GM18502 (cell line): ENCODE measurements around the gene TCEAL8.
"Not testable (repeated sequence)": the region's sequence is repeated elsewhere in the genome, so short reads cannot be mapped to it uniquely, and the experiment has no call there.

Experiments
- ATAC-seq: cut with Tn5 transposase; IDR thresholded peaks from one replicate; pipeline ENCODE4 v1.9.1; 2021; ENCODE audit warnings: mild to moderate bottlenecking; ENCODE audit not compliant: unreplicated experiment, poor library complexity

TCEAL8 gene, protein sequence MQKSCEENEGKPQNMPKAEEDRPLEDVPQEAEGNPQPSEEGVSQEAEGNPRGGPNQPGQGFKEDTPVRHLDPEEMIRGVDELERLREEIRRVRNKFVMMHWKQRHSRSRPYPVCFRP

GRCh38 chrX:103254921-103255493 lies at the start of gene TCEAL8:
Gene TCEAL8 (minus strand): TSS chrX:103255155. CDS start chrX:103253979, 1,176 bp downstream.
- peak; percentile 95 for ATAC-seq

- ATAC-seq, result no peak
Observed at GRCh38 chrX:103304705-103305104, 49.8 kb upstream of the TCEAL8 start.

GRCh38 chrX:103293118-103293517 lies 38.2 kb upstream of the TCEAL8 start:
- no peak for ATAC-seq

DNA sequence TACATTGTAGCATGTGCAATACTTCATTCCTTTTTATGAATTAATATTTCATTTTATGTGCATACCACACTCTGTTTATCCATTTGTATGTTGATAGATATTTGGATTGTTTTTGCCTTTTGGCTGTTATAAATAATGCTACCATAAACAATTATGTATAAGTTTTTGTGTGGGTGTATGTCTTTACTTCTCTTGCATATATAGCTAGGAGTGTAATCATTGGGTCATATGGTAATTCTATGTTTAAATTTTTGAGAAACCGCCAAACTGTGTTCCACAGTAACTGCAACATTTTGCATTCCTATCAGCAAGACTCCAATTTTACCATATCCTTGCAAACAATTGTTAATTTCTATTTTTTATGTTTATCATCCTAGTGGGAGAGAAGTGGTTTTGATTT lies 24.7 kb upstream of the TCEAL8 start:
- no peak for ATAC-seq

DNA sequence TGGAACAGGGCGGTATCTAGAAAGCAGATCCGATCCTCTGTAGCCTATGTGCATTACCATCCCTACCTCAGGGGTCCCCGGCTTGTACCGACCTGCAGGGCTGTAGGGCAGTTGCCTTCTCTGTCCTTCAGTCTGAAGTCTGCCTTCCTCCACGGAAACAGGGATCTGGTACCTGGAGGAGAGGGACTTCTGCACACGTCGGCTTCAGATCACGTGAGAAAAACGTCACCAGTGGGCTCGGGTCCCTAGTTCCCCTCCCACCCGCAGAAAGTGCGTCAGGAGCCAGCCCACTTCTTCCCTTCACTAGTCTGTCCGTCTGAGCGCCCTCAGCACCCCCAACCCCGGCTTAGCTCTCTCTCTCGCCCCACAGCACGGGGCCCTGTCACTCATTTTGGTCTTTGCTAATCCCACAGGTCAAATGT lies 21.6 kb upstream of the TCEAL8 start, which contains the start of gene TCEAL5:
Gene TCEAL5, minus strand, starts transcription at position 170 of the 422 bp plus-strand sequence. CDS start 2,187 bp downstream, outside the sequence.
- no peak for ATAC-seq

- no peak for ATAC-seq
Observed at GRCh38 chrX:103275947-103276567, 21.1 kb upstream of the TCEAL8 start.

DNA sequence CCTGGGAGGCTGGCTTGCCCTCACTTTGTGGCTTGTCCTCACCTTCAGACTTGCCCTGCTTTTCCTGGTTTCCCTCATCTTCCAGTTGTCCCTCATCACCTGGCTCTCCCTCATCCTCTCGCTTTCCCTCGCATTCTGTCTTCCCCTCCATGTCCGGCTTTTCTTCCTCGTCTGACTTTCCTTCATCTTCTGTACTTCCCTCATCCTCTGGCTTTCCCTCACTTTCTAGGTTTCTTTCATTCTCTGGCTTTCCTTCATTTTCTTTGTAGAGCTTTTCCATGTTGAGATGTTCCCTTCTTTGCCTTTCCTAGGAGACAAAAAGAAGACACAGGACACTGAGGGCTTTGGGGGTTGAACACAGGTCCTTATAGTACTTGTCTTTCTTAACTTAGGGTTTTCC lies 19.3 kb upstream of the TCEAL8 start:
- ATAC-seq, result no peak

- no peak for ATAC-seq
Observed at GRCh38 chrX:103258275-103258674, 3.3 kb upstream of the TCEAL8 start.

DNA sequence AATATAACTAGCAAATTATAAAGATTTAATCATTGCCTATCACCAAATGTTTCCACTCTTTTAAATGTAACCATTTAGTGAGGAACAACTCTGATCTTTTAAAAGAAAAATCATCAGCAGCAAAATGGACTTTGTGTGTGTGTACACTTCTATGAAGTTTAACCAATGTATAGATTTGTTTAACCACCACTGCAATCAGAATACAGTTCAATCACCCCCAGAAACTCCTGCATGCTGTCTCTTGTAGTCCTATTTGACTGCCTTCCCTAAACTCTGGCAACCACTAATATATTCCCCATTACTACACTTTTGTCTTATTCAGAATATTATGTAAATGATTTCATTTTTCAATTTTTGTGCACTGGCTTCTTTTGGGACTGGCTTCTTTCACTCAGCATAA lies 1.7 kb upstream of the TCEAL8 start:
- no peak for ATAC-seq

DNA sequence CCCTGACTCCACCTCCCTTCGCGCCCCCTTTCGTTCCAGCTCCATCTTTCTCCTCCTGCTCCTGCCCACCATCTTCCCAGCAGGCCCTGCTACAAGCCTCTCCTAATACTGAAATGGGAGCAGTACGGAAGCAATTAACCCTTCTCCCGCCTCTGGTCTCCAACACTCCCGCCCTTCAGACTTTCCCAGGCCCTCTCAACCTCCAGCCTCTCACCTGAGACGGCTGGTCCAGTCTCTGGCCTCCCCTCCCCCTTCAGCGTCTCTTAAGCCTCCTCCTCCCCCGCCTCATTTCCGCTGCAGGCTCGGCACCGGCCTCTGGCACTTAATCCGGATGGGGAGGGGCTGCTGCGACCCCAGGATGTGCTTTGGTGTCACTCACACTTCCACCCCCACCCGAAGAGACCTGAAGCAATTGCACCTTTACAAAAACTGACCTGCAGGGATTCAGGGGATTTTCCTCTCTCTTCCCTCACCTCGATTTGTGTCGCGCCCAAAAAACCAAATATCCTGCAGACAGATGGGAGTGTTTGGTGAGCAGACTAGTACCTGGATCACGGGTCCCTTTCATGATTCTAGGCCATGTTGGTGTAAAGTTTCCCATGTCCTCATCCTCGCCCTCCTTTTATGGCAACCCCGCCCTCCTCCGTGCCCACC lies 657 bp downstream of the TCEAL8 start:
- ATAC-seq, result peak; percentile 65

DNA sequence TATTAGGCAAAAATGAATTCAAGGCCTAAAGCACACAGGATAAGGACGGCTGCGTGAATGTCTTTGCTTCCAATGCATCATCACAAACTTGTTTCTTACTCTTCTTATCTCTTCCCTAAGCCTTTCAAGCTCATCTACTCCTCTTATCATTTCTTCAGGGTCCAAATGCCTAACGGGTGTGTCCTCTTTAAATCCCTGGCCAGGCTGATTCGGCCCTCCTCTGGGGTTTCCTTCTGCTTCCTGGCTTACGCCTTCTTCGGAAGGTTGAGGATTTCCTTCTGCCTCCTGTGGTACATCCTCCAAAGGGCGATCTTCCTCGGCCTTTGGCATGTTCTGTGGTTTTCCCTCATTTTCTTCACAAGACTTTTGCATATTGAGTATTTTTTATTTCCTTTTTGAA lies 1.3 kb downstream of the TCEAL8 start:
- no peak for ATAC-seq

DNA sequence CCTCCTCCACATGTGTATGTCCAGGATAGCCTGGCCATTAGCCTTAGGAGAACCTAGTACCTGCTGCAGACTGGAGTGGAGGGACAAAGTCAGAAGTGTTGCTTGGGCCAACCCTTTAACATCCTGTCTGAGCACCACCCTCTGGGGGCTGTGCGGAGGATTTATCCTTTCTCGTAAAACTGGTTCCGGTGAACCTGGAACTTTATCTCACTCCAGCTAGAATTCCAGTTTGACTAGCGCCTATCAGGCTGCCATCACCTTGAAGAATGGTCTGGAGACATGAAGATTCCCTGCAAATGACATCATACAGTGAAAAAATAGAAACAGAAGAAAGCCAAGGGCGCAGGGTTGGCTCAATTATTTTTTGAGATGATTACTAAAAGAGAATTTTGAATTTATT lies 4.0 kb downstream of the TCEAL8 start:
- no peak for ATAC-seq

DNA sequence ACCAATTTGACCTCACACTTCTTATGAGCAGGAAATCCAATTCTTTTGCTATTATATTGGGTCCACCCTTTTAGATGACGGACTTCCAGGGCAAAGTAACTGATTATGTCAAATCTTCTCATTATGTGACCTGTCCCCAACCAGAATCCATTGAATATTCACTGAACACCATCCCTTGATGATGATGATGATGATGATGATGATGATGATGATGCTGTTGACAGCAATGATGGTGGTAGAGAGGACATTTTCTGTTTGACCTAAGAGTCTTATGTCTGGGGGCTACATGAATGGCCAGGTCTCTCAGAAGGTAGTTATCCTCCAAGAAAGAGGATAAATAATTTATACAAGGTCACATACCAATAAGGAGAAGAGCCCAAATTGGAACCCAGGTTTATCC lies 5.2 kb downstream of the TCEAL8 start:
- no peak for ATAC-seq

GRCh38 chrX:103248553-103248952 lies 6.4 kb downstream of the TCEAL8 start:
- no peak for ATAC-seq

- ATAC-seq, result no peak
Observed at GRCh38 chrX:103240155-103240554, 14.8 kb downstream of the TCEAL8 start.

- no peak for ATAC-seq
Observed at GRCh38 chrX:103236296-103236695, 18.7 kb downstream of the TCEAL8 start.

- ATAC-seq, result not testable (repeated sequence)
Observed at GRCh38 chrX:103235608-103236007, 19.3 kb downstream of the TCEAL8 start.

GRCh38 chrX:103234869-103235268 lies 20.1 kb downstream of the TCEAL8 start:
- no peak for ATAC-seq

GRCh38 chrX:103233263-103233662 lies 21.7 kb downstream of the TCEAL8 start:
- ATAC-seq, result no peak

DNA sequence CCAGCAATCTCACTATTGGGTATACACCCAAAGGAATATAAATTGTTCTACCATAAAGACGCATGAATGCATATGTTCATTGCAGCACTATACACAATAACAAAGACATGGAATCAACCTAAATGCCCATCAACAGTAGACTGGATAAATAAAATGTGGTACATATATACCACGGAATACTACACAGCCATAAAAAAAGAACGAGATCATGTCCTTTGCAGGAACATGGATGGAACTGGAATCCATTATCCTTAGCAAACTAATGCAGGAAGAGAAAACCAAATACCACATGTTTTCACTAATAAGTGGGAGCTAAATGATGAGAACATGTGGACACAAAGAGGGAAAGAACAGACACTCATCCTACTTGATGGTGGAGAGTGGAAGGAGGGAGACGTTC lies 29.0 kb downstream of the TCEAL8 start:
- ATAC-seq, result not testable (repeated sequence)

- ATAC-seq, result no peak
Observed at GRCh38 chrX:103220511-103221323, 34.2 kb downstream of the TCEAL8 start.
